Kidney epithelial cell (primary cell): ENCODE measurements around the gene AP3D1. TPM values are rescaled to one million over a fixed set of nuclear protein-coding genes. Genes with fewer than 3 reads are reported as not detected.

Experiments used
- DNase-seq: peaks from one replicate; pipeline ENCODE4 v3.0.0-alpha.2; 2010; ENCODE audit warnings: low read depth
- H3K27me3 ChIP-seq: 2 replicates; pipeline ENCODE4 v1.6.0; 2011; ENCODE audit warnings: low read length; ENCODE audit not compliant: control insufficient read depth, insufficient read depth
- H3K36me3 ChIP-seq: 2 replicates; pipeline ENCODE4 v1.5.1; 2011; ENCODE audit warnings: low read length; ENCODE audit not compliant: control insufficient read depth, insufficient read depth
- H3K4me3 ChIP-seq: 2 replicates; pipeline ENCODE4 v1.5.1; 2011; ENCODE audit warnings: low read depth, mild to moderate bottlenecking, control low read depth, low read length
- CTCF ChIP-seq: IDR thresholded peaks from 2 replicates; pipeline ENCODE4 v1.5.1; 2011; ENCODE audit warnings: mild to moderate bottlenecking, moderate library complexity, low read length, control low read depth, inconsistent platforms; ENCODE audit not compliant: insufficient read depth, poor library complexity, severe bottlenecking
- total RNA-seq: library from RNA; depleted of rRNA; stranded (reverse); fragments of >200 nt; gene quantifications from 2 replicates; pipeline ENCODE4 v1.2.3, GENCODE V29; 2015

AP3D1 gene
- total RNA-seq, 1 donor from 2014 or later = 178 TPM

- Histone ChIP-seq H3K36me3 (peaks cover 7% of the 10 kb centered on the region), H3K4me3 (no peak overlapping the region), H3K27me3 (no peaks in the 10 kb centered on the region)
- no peak for TF ChIP-seq CTCF
- DNase-seq = no peak
These were observed 34.0 kb downstream of the AP3D1 start for GRCh38 chr19:2117215-2117960.

GRCh38 chr19:2116507-2116906 is 34.9 kb downstream of the AP3D1 start:
- Histone ChIP-seq H3K27me3 (no peaks in the 10 kb centered on the region), H3K4me3 (no peak overlapping the region), H3K36me3 (peaks cover 6% of the 10 kb centered on the region)
- TF ChIP-seq CTCF = no peak
- no peak for DNase-seq

- Histone ChIP-seq H3K36me3 (peaks cover 5% of the 10 kb centered on the region), H3K27me3 (no peaks in the 10 kb centered on the region), H3K4me3 (no peak overlapping the region)
- no peak for DNase-seq
- TF ChIP-seq CTCF = no peak
These were observed 35.4 kb downstream of the AP3D1 start for GRCh38 chr19:2115911-2116426.

GRCh38 chr19:2115324-2115723 is 36.0 kb downstream of the AP3D1 start:
- Histone ChIP-seq H3K36me3 (peaks cover 5% of the 10 kb centered on the region), H3K4me3 (no peak overlapping the region), H3K27me3 (no peaks in the 10 kb centered on the region)
- TF ChIP-seq CTCF = no peak
- no peak for DNase-seq

- DNase-seq = no peak
- Histone ChIP-seq H3K4me3 (no peak overlapping the region), H3K27me3 (no peaks in the 10 kb centered on the region), H3K36me3 (peaks cover 5% of the 10 kb centered on the region)
- TF ChIP-seq CTCF = no peak
These were observed 36.5 kb downstream of the AP3D1 start for GRCh38 chr19:2114821-2115220.

GRCh38 chr19:2114218-2114617 is 37.1 kb downstream of the AP3D1 start:
- Histone ChIP-seq H3K4me3 (no peak overlapping the region), H3K36me3 (peaks cover 5% of the 10 kb centered on the region)
- TF ChIP-seq CTCF = no peak

More at GRCh38 chr19:2114218-2114617, 37.1 kb downstream of the AP3D1 start:
- no peaks in the 10 kb centered on the region for H3K27me3 ChIP-seq
- no peak for DNase-seq
